HG03378 (cell line): ENCODE results near the gene POU2F1.

Source experiments
- ATAC-seq: cut with Tn5 transposase; IDR thresholded peaks from one replicate; pipeline ENCODE4 v1.9.1; 2021; ENCODE audit warnings: mild to moderate bottlenecking, moderate library complexity; ENCODE audit not compliant: unreplicated experiment

POU2F1 gene

GRCh38 chr1:167439301-167439988 lies 218.8 kb downstream of the POU2F1 start:
- no peak for ATAC-seq

- ATAC-seq = no peak
Measured at GRCh38 chr1:167440345-167440744, 219.7 kb downstream of the POU2F1 start.

- no peak for ATAC-seq
Measured at GRCh38 chr1:167440776-167441175, 220.1 kb downstream of the POU2F1 start.

- ATAC-seq = no peak
Measured at GRCh38 chr1:167441222-167441621, 220.5 kb downstream of the POU2F1 start.

GRCh38 chr1:167442142-167442848 lies 221.6 kb downstream of the POU2F1 start:
- ATAC-seq = peak; percentile 80

GRCh38 chr1:167442854-167443565 lies 222.3 kb downstream of the POU2F1 start:
- no peak for ATAC-seq

- ATAC-seq = no peak
Measured at GRCh38 chr1:167443757-167444156, 223.1 kb downstream of the POU2F1 start.

- ATAC-seq = no peak
Measured at GRCh38 chr1:167446966-167447365, 226.3 kb downstream of the POU2F1 start.

- ATAC-seq = peak; percentile 81
Measured at GRCh38 chr1:167447521-167448136, 226.9 kb downstream of the POU2F1 start.

GRCh38 chr1:167450843-167451242 lies 230.2 kb downstream of the POU2F1 start:
- ATAC-seq = no peak

GRCh38 chr1:167452483-167452882 lies 231.8 kb downstream of the POU2F1 start:
- no peak for ATAC-seq

- no peak for ATAC-seq
Measured at GRCh38 chr1:167453123-167453522, 232.4 kb downstream of the POU2F1 start.

- ATAC-seq = no peak
Measured at GRCh38 chr1:167454304-167454893, 233.7 kb downstream of the POU2F1 start.

GRCh38 chr1:167454894-167455785 lies 234.5 kb downstream of the POU2F1 start:
- peak; percentile 38 for ATAC-seq

GRCh38 chr1:167455786-167456446 lies 235.2 kb downstream of the POU2F1 start:
- ATAC-seq = peak; percentile 42

GRCh38 chr1:167456524-167456923 lies 235.8 kb downstream of the POU2F1 start:
- no peak for ATAC-seq

- ATAC-seq = no peak
Measured at GRCh38 chr1:167456926-167457325, 236.2 kb downstream of the POU2F1 start.

GRCh38 chr1:167457936-167458584 lies 237.4 kb downstream of the POU2F1 start:
- no peak for ATAC-seq

- ATAC-seq = no peak
Measured at GRCh38 chr1:167460836-167461235, 240.2 kb downstream of the POU2F1 start.
